Measurements from ENCODE around the gene CCDC92. TPM values are rescaled to one million over a fixed set of nuclear protein-coding genes. Genes with fewer than 3 reads are reported as not detected.

The CCDC92 gene
- total and polyA plus RNA-seq, 2 of the 8 experiments (the other 6 are each of a cell fraction or from before 2014, with no cell fraction given), result 0.43 to 0.51 TPM

DNA sequence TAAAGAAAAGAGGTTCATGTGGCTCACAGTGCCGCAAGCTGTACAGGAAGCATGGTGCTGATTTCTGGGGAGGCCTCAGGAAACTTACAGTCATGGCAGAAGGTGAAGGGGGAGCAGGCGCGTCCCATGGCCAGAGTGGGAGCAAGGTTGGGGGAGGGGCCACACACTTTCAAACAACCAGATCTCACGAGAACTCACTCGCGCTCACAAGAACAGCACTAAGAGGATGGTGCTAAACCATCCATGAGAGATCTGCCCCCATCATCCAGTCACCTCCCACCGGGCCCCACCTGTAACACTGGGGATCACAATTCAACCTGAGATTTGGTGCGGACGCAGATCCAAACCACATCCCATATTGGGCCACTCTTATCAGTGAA, 80.5 kb downstream of the CCDC92 start:
- DNase-seq (ENCODE audit: low read depth in 1 of 2, low spot score in 2 of 2) (no peak), FAIRE-seq (no peak)
- TF ChIP-seq CEBPB (IDR thresholded peaks at IDR 0.05; ENCODE audit: low read depth, low read length) (no peak), SP4 (IDR thresholded peaks at IDR 0.05; ENCODE audit: low read length) (no peak), POLR2A (IDR thresholded peaks at IDR 0.05; ENCODE audit: control extremely low read depth in 1 of 2, low read depth in 2 of 2, low read length in 2 of 2) (no peak), KDM1A (IDR thresholded peaks at IDR 0.05; ENCODE audit: borderline replicate concordance, low read length) (no peak)
- 91% methylated on average over 9 of the region's 9 CpGs; no CpG with 5 or more reads in 1 of the 2 experiments for WGBS, 2 experiments (ENCODE audit: extremely low coverage in 1 of 2, insufficient coverage in 1 of 2, insufficient read length in 1 of 2, insufficient replicate concordance in 2 of 2, low coverage in 1 of 2, low lambda C conversion rate in 2 of 2, missing lambda C conversion rate in 1 of 2)
- ChIA-PET CTCF (ENCODE audit: partially characterized antibody) (interaction anchor here (6.1 kb wide), 1 partner anchor 12 kb away, joined by 35 read pairs; no protein-coding TSS in a partner anchor), POLR2A (ENCODE audit: partially characterized antibody) (no interaction called here)
- H3K4ac ChIP-seq (replicated peaks; ENCODE audit: insufficient read length, low read depth, low read length), result no peak overlapping the region
- H2BK5ac ChIP-seq (ENCODE audit: low read depth, low read length), result no peak overlapping the region
- H3K79me1 ChIP-seq (ENCODE audit: low read depth, low read length), result no peaks in the 10 kb centered on the region
- H4K5ac ChIP-seq (ENCODE audit: insufficient read length, low read depth, low read length), result no peak overlapping the region
- no peak overlapping the region for H2AK5ac ChIP-seq (ENCODE audit: low read depth, low read length)
- H3K23ac ChIP-seq (ENCODE audit: insufficient read length), result no peak overlapping the region
- no peaks in the 10 kb centered on the region; the same call in 1 of the 2 replicates for H3K23me2 ChIP-seq (ENCODE audit: low read depth, low read length)
- H2BK15ac ChIP-seq (ENCODE audit: low read length), result no peak overlapping the region
- no peak overlapping the region for H2BK120ac ChIP-seq (replicated peaks; ENCODE audit: low read depth, low read length)
- no peak overlapping the region for H3K27ac ChIP-seq (ENCODE audit: low read depth, low read length)
- H3K9me3 ChIP-seq (ENCODE audit: insufficient read depth in 2 of 2, low read depth in 1 of 2, low read length in 1 of 2), result no peaks in the 10 kb centered on the region
- no peak overlapping the region for H2BK20ac ChIP-seq (ENCODE audit: low read length)
- no peaks in the 10 kb centered on the region for H4K20me1 ChIP-seq (replicated peaks in 1 of 2; ENCODE audit: control insufficient read depth in 1 of 2, insufficient read depth in 2 of 2, low read length in 2 of 2)
- no peak overlapping the region for H3K14ac ChIP-seq (ENCODE audit: insufficient read length)
- H4K8ac ChIP-seq (ENCODE audit: extremely low read depth, insufficient read depth, low read length), result no peak overlapping the region
- no peaks in the 10 kb centered on the region for H3K36me3 ChIP-seq (ENCODE audit: control insufficient read depth in 2 of 4, insufficient read depth in 4 of 4, low read length in 3 of 4)
- no peak overlapping the region for H3K18ac ChIP-seq (ENCODE audit: extremely low read depth, low read length)
- no peak overlapping the region for H3K4me2 ChIP-seq (ENCODE audit: insufficient read depth in 1 of 2, low read depth in 2 of 2, low read length in 2 of 2)
- H3K79me2 ChIP-seq (ENCODE audit: control insufficient read depth in 1 of 2, insufficient read depth in 2 of 2, low read length in 2 of 2), result no peaks in the 10 kb centered on the region
- no peak overlapping the region for H3K9ac ChIP-seq (replicated peaks in 1 of 4; ENCODE audit: extremely low read depth in 1 of 4, low read depth in 3 of 4, low read length in 3 of 4)
- H3K4me1 ChIP-seq (replicated peaks in 1 of 4; ENCODE audit: control insufficient read depth in 3 of 4, insufficient read depth in 4 of 4, low read length in 3 of 4), result peaks cover 0 to 6% (median 1%) of the 10 kb centered on the region in 4 experiments; a peak in 4 of 7 replicates
- no peak overlapping the region for H3K4me3 ChIP-seq (ENCODE audit: extremely low read depth in 1 of 4, insufficient read depth in 2 of 4, low read depth in 3 of 4, low read length in 4 of 4)
- H4K91ac ChIP-seq (replicated peaks; ENCODE audit: insufficient read length, low read length), result no peak overlapping the region
- H2AFZ ChIP-seq (ENCODE audit: low read length), result no peak overlapping the region
- no peak overlapping the region for H2BK12ac ChIP-seq (ENCODE audit: low read depth, low read length)
- H3K27me3 ChIP-seq (replicated peaks in 1 of 4; ENCODE audit: control insufficient read depth in 3 of 4, extremely low read depth in 1 of 4, insufficient read depth in 3 of 4, low read length in 3 of 4), result 0 out of 7 replicates have a peak, but pooled peaks cover 0 to 3% (median 0%) of the 10 kb centered on the region in 4 experiments
- no peak overlapping the region for H3K56ac ChIP-seq (replicated peaks; ENCODE audit: insufficient read length, low read depth, low read length)
